CD4-positive, alpha-beta T cell treated with Interleukin-12 subunit alpha and Interleukin-12 subunit beta, for 1 hour (primary cell): ENCODE measurements around the gene NSMCE1.

Experiments
- DNase-seq: peaks from one replicate; pipeline ENCODE4 v3.0.0-alpha.2; 2020

The NSMCE1 gene

GRCh38 chr16:27228621-27229501 is 39.7 kb downstream of the NSMCE1 start:
- DNase-seq: no peak

GRCh38 chr16:27228045-27228444 is 40.5 kb downstream of the NSMCE1 start:
- no peak for DNase-seq

- DNase-seq: no peak
Measured at GRCh38 chr16:27226976-27227705, 41.4 kb downstream of the NSMCE1 start.

GRCh38 chr16:27226476-27226875 is 42.1 kb downstream of the NSMCE1 start:
- DNase-seq: no peak

GRCh38 chr16:27225536-27226360 is 42.8 kb downstream of the NSMCE1 start:
- DNase-seq: no peak

- DNase-seq: no peak
Measured at GRCh38 chr16:27224741-27225300, 43.8 kb downstream of the NSMCE1 start.

GRCh38 chr16:27224271-27224737 is 44.3 kb downstream of the NSMCE1 start:
- DNase-seq: no peak

- DNase-seq: no peak
Measured at GRCh38 chr16:27223701-27224100, 44.9 kb downstream of the NSMCE1 start.

GRCh38 chr16:27223226-27223610 is 45.4 kb downstream of the NSMCE1 start:
- no peak for DNase-seq

- no peak for DNase-seq
Measured at GRCh38 chr16:27222249-27223225, 46.0 kb downstream of the NSMCE1 start.

- DNase-seq: no peak
Measured at GRCh38 chr16:27221576-27222248, 46.9 kb downstream of the NSMCE1 start.

GRCh38 chr16:27220991-27221390 is 47.6 kb downstream of the NSMCE1 start:
- no peak for DNase-seq

- no peak for DNase-seq
Measured at GRCh38 chr16:27220527-27220926, 48.0 kb downstream of the NSMCE1 start.

GRCh38 chr16:27220120-27220519 is 48.5 kb downstream of the NSMCE1 start:
- DNase-seq: no peak

GRCh38 chr16:27219161-27219560 is 49.4 kb downstream of the NSMCE1 start:
- no peak for DNase-seq

- no peak for DNase-seq
Measured at GRCh38 chr16:27218756-27219155, 49.8 kb downstream of the NSMCE1 start.

- no peak for DNase-seq
Measured at GRCh38 chr16:27217256-27217655, 51.3 kb downstream of the NSMCE1 start.

- DNase-seq: no peak
Measured at GRCh38 chr16:27216297-27216885, 52.2 kb downstream of the NSMCE1 start.

- no peak for DNase-seq
Measured at GRCh38 chr16:27215660-27216059, 52.9 kb downstream of the NSMCE1 start.
